Nucleus accumbens (tissue), 56 donors: ENCODE measurements around the gene PYHIN1.
A peak's percentile ranks its signal among the peaks of the same experiment; 100 is the strongest.
"Not testable (repeated sequence)": the region's sequence is repeated elsewhere in the genome, so short reads cannot be mapped to it uniquely, and the experiment has no call there.

Experiments used
- DNase-seq, 56 donors: peaks; one replicate each; lab custom pipeline; 2025; lab: John Stamatoyannopoulos, UW

PYHIN1 gene

DNA sequence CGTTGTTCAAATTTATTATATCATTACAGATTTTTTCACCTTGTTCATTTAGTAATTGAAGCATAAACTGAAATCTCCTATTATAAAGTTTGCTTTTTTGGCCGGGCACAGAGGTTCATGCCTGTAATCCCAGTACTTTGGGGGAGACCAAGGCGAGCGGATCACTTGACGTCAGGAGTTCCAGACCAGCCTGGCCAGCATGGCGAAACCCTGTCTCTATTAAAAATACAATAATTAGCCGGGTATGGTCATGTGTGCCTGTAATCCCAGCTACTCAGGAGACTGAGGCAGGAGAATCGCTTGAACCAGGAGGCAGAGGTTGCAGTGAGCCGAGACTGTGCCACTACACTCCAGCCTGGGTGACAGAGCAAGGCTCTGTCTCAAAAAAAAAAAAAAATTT, 79.6 kb downstream of the PYHIN1 start:
- not testable (repeated sequence) for DNase-seq

DNA sequence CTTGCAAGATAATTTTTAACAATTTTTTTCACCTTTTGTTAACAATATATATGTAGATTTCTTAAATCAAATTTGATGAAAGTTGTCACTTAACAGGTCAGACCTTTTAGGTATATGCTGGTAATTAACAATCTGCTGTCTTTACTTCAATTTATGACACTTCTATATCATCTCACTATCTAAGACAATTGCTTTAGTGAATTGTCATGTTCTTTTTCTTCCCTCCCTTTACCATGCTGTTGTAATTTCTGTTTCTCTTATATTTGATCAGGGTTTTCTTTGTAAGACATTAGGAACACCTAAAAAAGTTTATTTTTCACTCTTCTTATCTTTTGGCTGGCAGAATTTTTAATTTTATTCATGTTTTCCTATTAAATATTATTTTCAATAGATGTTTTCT, 80.4 kb downstream of the PYHIN1 start:
- DNase-seq, result no peak

DNA sequence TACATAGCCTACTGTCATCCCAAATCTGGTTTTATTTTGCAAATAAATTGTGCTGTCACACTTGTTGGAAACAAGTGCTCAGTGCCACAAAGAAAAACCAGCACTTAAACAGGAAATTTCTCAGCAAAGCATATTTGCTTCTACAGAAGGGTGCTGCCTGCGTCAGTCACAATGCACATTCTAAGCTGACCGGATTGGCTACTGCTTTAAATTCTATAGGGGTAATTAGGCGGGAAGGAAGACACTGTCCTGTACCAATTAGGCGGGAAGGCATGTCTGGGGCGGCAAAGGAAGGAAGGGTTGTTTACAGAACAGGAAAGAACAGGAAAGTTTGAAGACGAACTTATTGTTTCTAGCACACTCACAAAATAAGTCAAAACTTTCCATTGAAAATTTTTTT, 81.1 kb downstream of the PYHIN1 start:
- DNase-seq, result no peak

DNA sequence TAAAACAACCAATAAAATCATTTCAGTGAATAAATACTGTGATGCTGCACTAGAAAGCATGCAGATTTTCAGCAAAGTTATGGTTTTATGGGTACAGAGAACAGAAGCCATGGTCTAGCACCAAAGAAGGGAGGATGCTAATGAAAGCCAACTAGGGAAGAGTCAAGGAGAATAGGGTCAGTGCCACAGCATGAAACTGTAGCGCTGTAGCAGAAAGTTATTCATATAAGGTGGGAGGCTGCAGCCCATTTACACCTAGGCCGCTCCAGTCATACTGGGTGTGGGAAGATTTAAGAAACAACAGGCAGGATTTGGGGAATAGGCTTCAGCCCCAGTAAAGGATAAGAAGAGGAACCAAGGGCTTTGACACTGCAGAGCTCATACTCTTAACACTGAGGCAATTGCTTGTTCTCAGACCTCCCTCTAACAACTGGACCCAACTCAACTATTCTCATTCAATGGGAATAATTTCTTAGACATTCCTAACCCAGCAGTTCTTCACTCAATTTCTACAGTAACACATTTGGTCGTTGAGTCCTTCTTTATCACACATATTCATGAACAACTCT, 82.7 kb downstream of the PYHIN1 start:
- no peak for DNase-seq

DNA sequence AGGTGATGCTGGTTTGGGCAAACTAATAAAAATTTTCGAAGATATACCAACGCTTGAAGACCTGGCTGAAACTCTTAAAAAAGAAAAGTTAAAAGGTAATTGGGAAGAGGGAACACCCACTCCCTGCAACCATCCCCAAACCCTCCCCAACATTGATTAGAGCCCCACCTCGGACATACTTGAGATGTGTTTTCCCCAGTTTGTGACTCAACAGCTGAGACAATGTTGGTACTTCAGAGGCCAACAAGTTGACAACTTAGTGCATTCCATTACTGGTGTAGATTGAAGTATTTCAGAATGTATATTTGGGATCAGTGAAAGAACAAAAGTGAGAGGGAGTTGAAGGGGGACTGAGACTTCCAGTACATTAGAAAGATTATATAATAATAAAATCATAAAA, 83.5 kb downstream of the PYHIN1 start:
- no peak for DNase-seq

DNA sequence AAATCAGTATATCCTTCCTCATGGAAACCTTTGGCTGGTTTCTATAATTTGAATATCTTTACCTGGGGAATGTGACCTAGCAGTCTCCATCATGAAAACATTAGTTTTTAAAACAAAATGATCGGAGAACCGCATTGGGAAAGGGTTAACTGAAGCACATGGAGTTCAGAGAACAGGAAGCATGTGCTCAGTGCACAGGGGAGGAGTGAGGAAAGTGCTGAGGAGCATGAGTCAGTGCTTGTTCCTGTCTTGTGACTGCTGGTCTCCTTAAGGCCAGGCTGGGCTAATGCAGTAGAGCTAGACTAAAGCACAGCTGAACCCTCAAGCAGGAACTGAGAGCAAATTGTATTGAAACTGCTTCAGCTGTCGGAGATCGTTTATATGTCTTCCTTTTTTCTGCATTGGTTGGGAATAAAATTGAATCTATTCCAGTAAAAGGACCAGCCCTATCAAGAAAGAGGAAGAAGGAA, 84.1 kb downstream of the PYHIN1 start:
- DNase-seq, result peak in 13 of 56 donors; percentile 5 to 50 (median 13)

DNA sequence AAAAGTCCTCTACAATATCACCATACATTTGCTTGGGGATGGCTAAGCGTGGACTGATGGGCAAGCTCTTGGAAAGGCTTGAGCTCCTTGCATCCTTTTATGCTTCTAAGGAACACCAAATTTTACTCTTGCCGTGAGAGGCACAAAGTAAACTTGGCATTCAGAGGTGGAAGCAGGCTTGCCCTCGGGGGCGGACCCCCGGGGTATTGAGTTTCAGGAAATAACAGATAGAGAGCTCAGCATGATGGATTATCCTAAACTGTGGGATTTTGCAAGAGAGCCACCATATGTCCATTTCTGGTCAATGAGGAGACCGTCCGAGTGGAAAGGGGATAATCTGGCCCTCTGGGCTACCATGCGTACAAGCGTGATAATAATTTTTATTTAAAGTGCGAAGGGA, 92.4 kb downstream of the PYHIN1 start:
- no peak for DNase-seq

DNA sequence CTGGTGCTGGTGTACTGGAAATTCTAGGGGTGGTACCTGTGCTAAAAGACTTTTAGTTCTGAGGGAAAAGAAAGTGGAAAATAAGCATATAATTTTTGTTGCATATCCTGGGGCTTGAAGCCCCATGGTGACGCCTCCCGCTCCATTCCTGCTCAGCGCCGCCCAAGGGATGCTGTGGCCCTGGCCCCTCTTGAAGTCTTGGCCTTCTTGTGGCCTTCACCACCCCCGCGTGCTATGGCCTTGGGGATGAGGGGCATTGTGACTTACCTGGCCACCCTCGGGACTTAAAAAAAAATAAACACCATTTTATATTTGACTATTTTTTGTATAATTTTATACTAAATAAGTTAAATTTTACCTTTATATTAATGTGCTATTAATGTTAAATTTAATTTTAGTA, 93.7 kb downstream of the PYHIN1 start:
- DNase-seq, result no peak
